ENCODE measurements around the gene CCDC85B.
"Not testable (repeated sequence)": the region's sequence is repeated elsewhere in the genome, so short reads cannot be mapped to it uniquely, and the experiment has no call there.

CCDC85B gene

DNA sequence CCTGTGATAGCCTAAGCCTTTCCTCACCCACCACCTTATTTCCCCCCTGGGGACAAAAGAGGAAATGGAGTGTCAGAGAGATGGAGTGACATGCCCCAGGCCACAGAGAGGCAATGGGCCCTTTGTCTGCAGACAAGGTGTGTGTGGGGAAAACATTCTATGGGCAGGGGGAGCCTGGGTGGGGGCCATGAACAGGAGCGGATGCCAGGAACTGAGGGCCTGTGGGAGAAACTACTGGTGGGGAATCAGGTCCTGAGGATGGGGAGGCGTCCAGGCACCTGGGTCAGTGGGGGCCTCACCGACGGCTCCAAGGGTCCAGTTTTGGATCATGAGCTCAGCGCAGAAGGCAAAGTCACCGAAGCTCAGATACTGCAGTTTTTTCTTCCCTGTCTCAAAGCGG lies 5.2 kb upstream of the CCDC85B start:
- DNase-seq (ENCODE audit: insufficient read length, low spot score) (no peak), FAIRE-seq (no peak)
- TF ChIP-seq TAF1 (IDR thresholded peaks at IDR 0.05; ENCODE audit: low read depth, low read length) = no peak
- no peak for TF ChIP-seq SPI1 (IDR thresholded peaks at IDR 0.05; ENCODE audit: low read depth, low read length)
- TF ChIP-seq POLR2AphosphoS5 (IDR thresholded peaks at IDR 0.05; ENCODE audit: low read depth, low read length) = no peak
- no peak for TF ChIP-seq POLR2A (IDR thresholded peaks at IDR 0.05; ENCODE audit: low read depth, low read length)
- TF ChIP-seq PAX5 (IDR thresholded peaks at IDR 0.05; ENCODE audit: insufficient read depth, low read length, severe bottlenecking) = no peak

DNA sequence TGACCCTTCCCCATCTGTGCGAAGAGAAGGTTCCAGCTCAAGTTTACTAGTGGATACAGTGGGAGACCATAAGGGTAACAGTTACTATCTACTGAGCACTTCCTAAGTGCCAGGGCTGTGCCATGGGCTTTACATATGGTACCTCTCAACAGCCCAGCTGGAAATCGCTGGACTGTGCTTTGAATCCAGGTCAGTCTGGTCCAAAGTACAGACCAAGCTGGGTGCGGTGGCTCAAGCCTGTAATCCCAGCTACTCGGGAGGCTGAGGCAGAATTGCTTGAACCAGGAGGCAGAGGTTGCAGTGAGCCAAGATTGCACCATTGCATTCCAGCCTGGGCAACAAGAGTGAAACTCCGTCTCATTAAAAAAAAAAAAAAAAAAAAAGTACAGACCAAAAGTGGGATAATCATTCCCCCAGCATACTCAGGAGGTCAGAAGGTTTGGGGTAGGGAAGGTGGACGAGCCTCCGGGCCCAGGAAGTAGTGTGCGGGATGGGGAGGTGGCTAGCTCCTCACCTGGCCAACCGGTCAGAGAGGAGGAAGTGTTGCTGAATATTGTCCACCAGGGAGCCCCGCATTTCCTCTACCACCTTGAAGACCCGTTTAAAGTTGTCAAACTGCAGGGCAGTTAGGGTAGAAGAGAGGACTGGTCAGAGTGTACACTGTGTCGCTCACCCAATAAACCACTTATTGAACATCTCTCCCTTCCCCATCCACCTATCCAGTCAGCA lies 4.5 kb upstream of the CCDC85B start:
- TF ChIP-seq POU2F2 (IDR thresholded peaks at IDR 0.05; ENCODE audit: low read depth, low read length) = no peak
- no peak for TF ChIP-seq PAX5 (IDR thresholded peaks at IDR 0.05; ENCODE audit: insufficient read depth, low read length, severe bottlenecking)
- no peak for TF ChIP-seq POLR2A (IDR thresholded peaks at IDR 0.05; ENCODE audit: low read depth, low read length)
- TF ChIP-seq TAF1 (IDR thresholded peaks at IDR 0.05; ENCODE audit: low read depth, low read length) = no peak
- TF ChIP-seq SPI1 (IDR thresholded peaks at IDR 0.05; ENCODE audit: low read depth, low read length) = no peak
- TF ChIP-seq POLR2AphosphoS5 (IDR thresholded peaks at IDR 0.05; ENCODE audit: low read depth, low read length) = no peak

DNA sequence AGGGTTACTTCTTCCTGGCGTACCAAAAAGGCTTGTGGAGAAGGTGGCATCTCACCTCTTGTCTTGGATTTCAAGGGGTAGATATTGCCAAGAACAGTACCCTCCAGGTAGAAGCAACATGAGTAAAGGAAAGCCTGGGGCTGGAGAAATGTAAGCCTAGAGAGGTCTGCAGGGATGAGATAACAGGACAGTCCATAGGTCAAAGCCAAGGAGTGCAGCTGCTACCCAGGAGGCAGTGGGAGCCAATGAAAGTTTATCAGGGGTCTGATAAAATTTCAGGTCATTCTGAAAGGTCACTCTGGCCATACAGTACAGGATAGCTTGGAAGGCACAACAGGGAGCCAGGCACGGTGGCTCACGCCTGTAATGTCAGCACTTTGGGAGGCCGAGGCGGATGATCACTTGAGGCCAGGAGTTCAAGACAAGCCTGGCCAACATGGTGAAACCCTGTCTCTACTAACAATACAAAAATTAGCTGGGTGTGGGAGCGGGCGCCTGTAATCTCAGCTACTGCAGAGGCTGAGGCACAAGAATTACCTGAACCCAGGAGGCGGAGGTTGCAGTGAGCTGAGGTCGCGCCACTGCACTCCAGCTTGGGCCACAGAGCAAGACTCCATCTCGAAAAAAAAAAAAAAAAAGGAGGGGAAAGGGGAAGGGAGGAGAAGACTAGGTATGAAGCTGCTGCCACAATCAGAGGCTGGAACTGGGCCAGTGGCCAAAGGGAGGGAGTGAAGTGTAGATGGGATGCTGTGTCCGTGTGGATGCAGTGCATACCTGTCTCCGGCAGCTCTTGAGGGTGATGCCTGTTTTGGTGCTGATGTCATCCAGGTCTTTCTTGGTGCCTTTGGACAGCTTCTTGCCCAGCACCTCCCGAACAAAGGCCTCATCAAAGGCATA lies 3.4 kb upstream of the CCDC85B start:
- FAIRE-seq = no peak
- no peak for DNase-seq (ENCODE audit: insufficient read length, low spot score)
- TF ChIP-seq PAX5 (IDR thresholded peaks at IDR 0.05; ENCODE audit: insufficient read depth, low read length, severe bottlenecking) (no peak), SPI1 (IDR thresholded peaks at IDR 0.05; ENCODE audit: low read depth, low read length) (no peak), POU2F2 (IDR thresholded peaks at IDR 0.05; ENCODE audit: low read depth, low read length) (no peak), POLR2AphosphoS5 (IDR thresholded peaks at IDR 0.05; ENCODE audit: low read depth, low read length) (no peak), TAF1 (IDR thresholded peaks at IDR 0.05; ENCODE audit: low read depth, low read length) (no peak), POLR2A (IDR thresholded peaks at IDR 0.05; ENCODE audit: low read depth, low read length) (no peak)

More for the DNA sequence above, 4.5 kb upstream of the CCDC85B start:
- no peak for DNase-seq (ENCODE audit: insufficient read length, low spot score)
- no peak for FAIRE-seq

DNA sequence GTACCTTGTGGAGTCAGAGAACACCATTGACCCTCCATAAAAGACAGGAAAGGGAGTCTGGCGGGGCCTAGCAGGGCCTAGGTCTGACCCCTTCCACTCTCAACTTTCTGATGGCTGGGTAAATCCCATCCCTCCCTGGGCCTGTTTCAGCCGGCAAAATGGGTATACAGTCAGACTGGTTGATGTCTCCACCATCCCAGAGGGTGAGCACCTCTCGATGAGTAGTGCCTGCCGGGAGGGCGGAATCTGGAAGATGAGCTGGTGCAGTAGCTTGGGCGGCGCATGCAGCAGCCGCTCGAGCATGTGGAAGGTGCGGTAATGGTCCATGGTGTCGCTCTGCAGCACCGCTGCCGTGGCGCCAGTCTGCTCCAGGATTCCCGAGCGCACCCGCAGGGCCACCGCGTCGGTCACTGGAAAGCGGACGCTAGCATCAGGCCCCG lies 2.7 kb upstream of the CCDC85B start:
- DNase-seq (ENCODE audit: insufficient read length, low spot score) = no peak
- no peak for FAIRE-seq
- TF ChIP-seq TAF1 (IDR thresholded peaks at IDR 0.05; ENCODE audit: low read depth, low read length) (no peak), SPI1 (IDR thresholded peaks at IDR 0.05; ENCODE audit: low read depth, low read length) (no peak), PAX5 (IDR thresholded peaks at IDR 0.05; ENCODE audit: insufficient read depth, low read length, severe bottlenecking) (no peak), POLR2A (IDR thresholded peaks at IDR 0.05; ENCODE audit: low read depth, low read length) (no peak), POLR2AphosphoS5 (IDR thresholded peaks at IDR 0.05; ENCODE audit: low read depth, low read length) (no peak), POU2F2 (IDR thresholded peaks at IDR 0.05; ENCODE audit: low read depth, low read length) (no peak)

DNA sequence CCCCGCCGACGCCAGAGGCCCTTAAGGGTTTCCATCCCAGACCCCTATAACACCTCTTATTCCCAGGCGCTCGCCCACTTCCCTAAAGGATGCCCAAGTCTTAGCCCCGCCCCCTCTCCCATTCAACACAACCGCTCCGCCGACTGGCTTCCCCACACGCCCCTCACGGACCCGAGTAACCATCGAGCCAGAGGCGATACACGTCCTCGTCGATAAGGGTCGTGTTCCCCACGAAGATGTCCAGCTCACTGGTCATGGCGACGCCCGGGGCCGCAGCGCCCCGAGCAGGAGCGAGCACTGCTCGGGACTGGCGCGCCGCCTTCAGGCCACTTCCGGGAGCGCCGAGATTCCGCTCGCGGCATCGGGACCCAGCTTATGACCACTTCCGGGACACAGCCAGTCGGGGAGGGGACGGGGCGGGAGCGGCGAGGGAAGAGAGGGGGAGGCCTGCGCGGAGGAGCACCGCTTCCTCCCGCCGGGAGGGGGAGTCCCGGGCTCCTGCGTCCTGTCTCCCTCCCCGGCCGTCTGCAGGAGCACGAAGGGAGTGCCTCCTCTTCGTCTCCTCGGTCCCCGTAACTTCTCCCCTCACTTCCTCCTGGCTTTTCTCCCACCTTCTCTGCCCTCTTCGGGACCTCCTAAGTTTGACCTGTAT lies 2.2 kb upstream of the CCDC85B start, which contains the start of gene FIBP:
FIBP (minus strand) TSS at position 309 of the 652 bp plus-strand sequence; CDS start at position 256, 53 bp downstream.
- TF ChIP-seq TAF1 (IDR thresholded peaks at IDR 0.05; ENCODE audit: low read depth, low read length) = no peak; the same call in 1 of the 2 replicates
- peak; percentile 58; the same call in 1 of the 2 replicates for TF ChIP-seq SPI1 (IDR thresholded peaks at IDR 0.05; ENCODE audit: low read depth, low read length)
- peak; percentile 83 for TF ChIP-seq POLR2A (IDR thresholded peaks at IDR 0.05; ENCODE audit: low read depth, low read length)
- TF ChIP-seq POLR2AphosphoS5 (IDR thresholded peaks at IDR 0.05; ENCODE audit: low read depth, low read length) = peak; percentile 83
- TF ChIP-seq POU2F2 (IDR thresholded peaks at IDR 0.05; ENCODE audit: low read depth, low read length) = peak; percentile 51; the same call in 1 of the 2 replicates
- TF ChIP-seq PAX5 (IDR thresholded peaks at IDR 0.05; ENCODE audit: insufficient read depth, low read length, severe bottlenecking) = no peak
- peak; percentile 92 for FAIRE-seq
- DNase-seq (ENCODE audit: insufficient read length, low spot score) = peak; percentile 97

DNA sequence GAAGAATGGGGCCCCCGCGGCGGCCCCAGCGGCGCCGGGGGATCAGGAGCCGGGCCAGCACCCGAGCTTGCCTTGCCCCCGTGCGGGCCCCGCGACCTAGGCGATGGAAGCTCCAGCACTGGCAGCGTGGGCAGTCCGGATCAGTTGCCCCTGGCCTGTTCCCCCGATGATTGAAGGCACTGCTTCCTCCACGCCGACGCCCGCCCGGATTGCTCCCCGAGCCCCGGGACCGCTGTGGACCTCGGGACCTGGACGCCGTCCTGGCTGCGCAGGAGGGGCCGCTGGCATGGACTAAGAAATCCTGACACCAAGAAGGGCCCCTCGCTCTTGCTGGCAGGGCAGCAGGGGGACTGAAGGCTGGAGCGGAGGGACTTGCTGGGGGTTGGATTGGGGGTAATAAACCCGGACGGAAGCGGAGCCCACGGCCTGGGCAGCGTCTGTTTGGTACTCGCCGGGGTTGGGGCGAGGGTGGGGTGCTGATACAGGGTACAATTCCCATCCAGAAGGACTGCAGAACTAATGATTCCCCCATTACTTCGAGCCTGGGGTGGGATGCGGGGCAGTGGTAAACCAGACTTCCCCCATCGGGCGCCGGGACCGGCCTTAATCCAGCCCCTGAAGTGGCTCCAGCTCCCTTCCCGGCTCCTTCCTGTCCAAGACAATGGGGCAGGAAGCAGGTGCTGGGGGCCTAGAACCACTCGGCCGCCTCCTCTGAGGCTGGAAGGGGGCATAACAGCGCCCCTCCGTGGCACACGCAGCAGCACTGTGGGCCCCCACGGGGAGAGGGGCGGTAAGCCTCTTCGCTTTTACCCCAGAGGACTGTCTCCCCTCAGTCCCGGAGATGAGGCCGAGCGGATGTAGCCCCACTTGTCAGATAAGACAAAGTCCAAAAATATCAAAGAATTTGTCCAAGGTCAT lies 1.0 kb downstream of the CCDC85B start:
- TF ChIP-seq POLR2AphosphoS5 (IDR thresholded peaks at IDR 0.05; ENCODE audit: low read depth, low read length) = no peak
- 0 out of 2 replicates have a peak, but pooled peaks have one; percentile 10 for TF ChIP-seq TAF1 (IDR thresholded peaks at IDR 0.05; ENCODE audit: low read depth, low read length)
- TF ChIP-seq POU2F2 (IDR thresholded peaks at IDR 0.05; ENCODE audit: low read depth, low read length) = no peak; the same call in 1 of the 2 replicates
- DNase-seq (ENCODE audit: insufficient read length, low spot score) = no peak
- FAIRE-seq = no peak

DNA sequence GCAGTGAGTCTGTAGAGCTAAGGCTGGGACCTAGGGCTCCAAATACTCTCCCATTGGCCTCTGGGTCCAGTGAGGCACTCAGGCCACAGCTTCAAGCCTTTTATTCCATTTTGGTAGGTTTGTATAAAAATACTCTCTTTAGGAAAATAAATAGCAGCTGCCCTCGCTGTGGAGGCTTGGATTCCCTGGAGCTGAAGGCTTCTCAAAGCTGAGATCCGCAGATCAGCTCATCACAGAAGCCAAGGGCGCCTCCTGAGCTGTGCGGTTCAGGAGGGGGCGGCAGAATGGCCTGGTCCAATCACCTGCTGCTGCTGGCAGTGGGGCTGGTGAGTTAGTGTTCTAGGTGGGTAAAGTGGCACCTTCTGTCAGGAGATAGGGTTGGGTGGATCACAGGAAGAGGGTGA lies 1.7 kb downstream of the CCDC85B start:
- DNase-seq (ENCODE audit: insufficient read length, low spot score) = not testable (repeated sequence)
- FAIRE-seq = peak; percentile 48

DNA sequence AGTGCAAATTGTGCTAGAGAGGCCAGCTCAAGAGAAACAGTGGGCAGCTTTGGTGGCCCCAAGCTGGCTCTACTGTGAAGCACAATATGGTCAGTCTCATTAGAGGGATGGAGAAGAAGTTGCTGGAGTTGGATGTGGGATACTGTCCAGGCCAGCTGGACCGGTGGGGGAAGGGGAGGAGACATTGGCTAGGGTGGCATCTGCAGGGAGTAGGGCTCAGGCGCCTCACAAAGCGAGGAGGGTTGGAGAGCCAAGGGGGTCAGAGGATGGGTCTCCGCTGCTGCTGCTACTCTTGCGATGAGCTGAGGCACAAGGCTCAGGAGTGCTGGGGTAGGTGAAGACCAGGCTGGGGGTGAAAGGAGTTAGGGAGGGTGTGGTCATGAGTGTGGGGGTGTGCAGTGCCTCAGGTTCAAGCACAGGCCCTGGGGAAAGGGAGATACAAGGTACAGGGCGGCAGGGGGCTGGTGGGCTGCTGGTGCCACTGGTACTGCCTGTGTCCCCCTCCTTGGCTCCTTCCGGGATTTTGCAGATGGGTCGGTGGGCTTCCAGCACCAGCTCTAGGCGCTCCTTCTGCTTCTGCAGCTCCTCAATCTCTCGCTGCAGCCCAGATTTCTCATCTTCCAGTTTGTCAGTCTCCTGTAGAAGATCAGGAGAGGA lies 2.3 kb downstream of the CCDC85B start:
- no peak for FAIRE-seq
- TF ChIP-seq PAX5 (IDR thresholded peaks at IDR 0.05; ENCODE audit: insufficient read depth, low read length, severe bottlenecking) = no peak
- peak; percentile 19; the same call in 1 of the 2 replicates for TF ChIP-seq POLR2A (IDR thresholded peaks at IDR 0.05; ENCODE audit: low read depth, low read length)
- no peak for DNase-seq (ENCODE audit: insufficient read length, low spot score)
